Naive thymus-derived CD4-positive, alpha-beta T cell (primary cell): ENCODE data around the gene STYXL1. TPM values are rescaled to one million over a fixed set of nuclear protein-coding genes. Genes with fewer than 3 reads are reported as not detected.
"Not testable (repeated sequence)": the region's sequence is repeated elsewhere in the genome, so short reads cannot be mapped to it uniquely, and the experiment has no call there.

Experiments used
- ATAC-seq: fragments of 150-1000 bp; cut with Tn5 transposase; 2 replicates; pipeline ENCODE4 v1.10.0; 2021; ENCODE audit warnings: mild to moderate bottlenecking, moderate library complexity
- CTCF ChIA-PET: fragments of 350-600 bp; sonication (Branson Sonifier 250); formaldehyde crosslinking; loops from one replicate; lab custom pipeline; 2021; ENCODE audit warnings: antibody characterized with exemption; lab: Charles Lee
- POLR2A ChIA-PET: fragments of 350-600 bp; sonication (Branson Sonifier 250); formaldehyde crosslinking; loops from one replicate; lab custom pipeline; 2021; ENCODE audit warnings: antibody characterized with exemption, inconsistent platforms; lab: Charles Lee
- DNase-seq, 9 donors: peaks; one replicate each; pipeline versions ENCODE4 v3.0.0 to v3.0.0-alpha.2; 2020 to 2022; ENCODE audit warnings: mixed read lengths in 1 of 9
- H3K27ac ChIP-seq: one replicate; pipeline ENCODE4 v1.7.0; 2013; ENCODE audit warnings: mild to moderate bottlenecking, low read depth, low read length, moderate library complexity
- H3K27me3 ChIP-seq, 2 donors: one replicate each; pipeline ENCODE4 v1.7.0; 2013; ENCODE audit warnings: low read length in 2 of 2, mild to moderate bottlenecking in 2 of 2, moderate library complexity in 2 of 2; ENCODE audit not compliant: control insufficient read depth in 2 of 2, insufficient read depth in 2 of 2
- H3K36me3 ChIP-seq, 3 experiments: 1 replicate in 2 of 3; 2 replicates in 1 of 3; pipeline ENCODE4 v1.7.0; 2013; ENCODE audit warnings: low read length in 3 of 3, mild to moderate bottlenecking in 3 of 3, moderate library complexity in 1 of 3; ENCODE audit not compliant: insufficient read depth in 3 of 3, control insufficient read depth in 2 of 3
- H3K4me1 ChIP-seq, 2 donors: one replicate each; pipeline ENCODE4 v1.7.0; 2013; ENCODE audit warnings: low read length in 2 of 2, mild to moderate bottlenecking in 2 of 2, moderate library complexity in 1 of 2; ENCODE audit not compliant: control insufficient read depth in 2 of 2, insufficient read depth in 2 of 2
- H3K4me3 ChIP-seq: 2 replicates; pipeline ENCODE4 v1.7.0; 2013; ENCODE audit warnings: mild to moderate bottlenecking, low read length
- H3K9me3 ChIP-seq, 3 experiments: 1 replicate in 2 of 3; 2 replicates in 1 of 3; pipeline ENCODE4 v1.7.0; 2013; ENCODE audit warnings: low read length in 3 of 3; ENCODE audit not compliant: control insufficient read depth in 2 of 3
- H3K27ac Mint-ChIP-seq, 9 donors: one replicate each; pipeline ENCODE4 v1.8.0; 2020 to 2022; ENCODE audit warnings: mixed read lengths in 9 of 9, mild to moderate bottlenecking in 8 of 9, moderate library complexity in 5 of 9, inconsistent platforms in 2 of 9
- H3K27me3 Mint-ChIP-seq, 5 donors: one replicate each; pipeline ENCODE4 v1.8.0; 2021 to 2022; ENCODE audit warnings: mixed read lengths in 5 of 5, mild to moderate bottlenecking in 1 of 5
- H3K36me3 Mint-ChIP-seq, 5 donors: one replicate each; pipeline ENCODE4 v1.8.0; 2020 to 2022; ENCODE audit warnings: mixed read lengths in 5 of 5, mild to moderate bottlenecking in 3 of 5, inconsistent platforms in 1 of 5
- H3K4me1 Mint-ChIP-seq, 7 donors: one replicate each; pipeline ENCODE4 v1.8.0; 2020 to 2022; ENCODE audit warnings: mixed read lengths in 7 of 7, mild to moderate bottlenecking in 3 of 7, inconsistent platforms in 1 of 7
- H3K4me3 Mint-ChIP-seq, 10 donors: one replicate each; pipeline ENCODE4 v1.8.0; 2020 to 2022; ENCODE audit warnings: mild to moderate bottlenecking in 10 of 10, mixed read lengths in 10 of 10, moderate library complexity in 6 of 10, inconsistent platforms in 2 of 10
- H3K9me3 Mint-ChIP-seq, 11 donors: one replicate each; pipeline ENCODE4 v1.8.0; 2020 to 2022; ENCODE audit warnings: mixed read lengths in 11 of 11, mild to moderate bottlenecking in 4 of 11, inconsistent platforms in 1 of 11, moderate library complexity in 1 of 11
- intact Hi-C, 2 donors: fragments of 100-400 bp; cut with micrococcal nuclease; formaldehyde crosslinking; loops; one replicate each; pipeline ENCODE4 v1.15.1; 2023
- polyA plus RNA-seq, 2 donors: library from polyadenylated mRNA; unstranded; fragments of 300-500 nt; fragmentation: Illumina TruSeq; gene quantifications; one replicate each; pipeline ENCODE4 v1.2.3, GENCODE V29; 2021
- total RNA-seq, 6 experiments: library from RNA in 5 of 6; stranded (reverse) in 5 of 6; gene quantifications; 1 replicate in 5 of 6; 2 replicates in 1 of 6; pipeline ENCODE4 v1.2.3 and lab custom pipeline; 2021 to 2026

STYXL1 gene, protein sequence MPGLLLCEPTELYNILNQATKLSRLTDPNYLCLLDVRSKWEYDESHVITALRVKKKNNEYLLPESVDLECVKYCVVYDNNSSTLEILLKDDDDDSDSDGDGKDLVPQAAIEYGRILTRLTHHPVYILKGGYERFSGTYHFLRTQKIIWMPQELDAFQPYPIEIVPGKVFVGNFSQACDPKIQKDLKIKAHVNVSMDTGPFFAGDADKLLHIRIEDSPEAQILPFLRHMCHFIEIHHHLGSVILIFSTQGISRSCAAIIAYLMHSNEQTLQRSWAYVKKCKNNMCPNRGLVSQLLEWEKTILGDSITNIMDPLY
- total RNA-seq (10 to 100 TPM; 11.3 to 31.7 (median 20.0) TPM), polyA plus RNA-seq (10 to 100 TPM; 36.7 to 45.5 TPM), total RNA-seq (lab: John Stamatoyannopoulos, UW) (10.6 reads per million, percentile 37 among the genes with 10 or more reads in this experiment)

DNA sequence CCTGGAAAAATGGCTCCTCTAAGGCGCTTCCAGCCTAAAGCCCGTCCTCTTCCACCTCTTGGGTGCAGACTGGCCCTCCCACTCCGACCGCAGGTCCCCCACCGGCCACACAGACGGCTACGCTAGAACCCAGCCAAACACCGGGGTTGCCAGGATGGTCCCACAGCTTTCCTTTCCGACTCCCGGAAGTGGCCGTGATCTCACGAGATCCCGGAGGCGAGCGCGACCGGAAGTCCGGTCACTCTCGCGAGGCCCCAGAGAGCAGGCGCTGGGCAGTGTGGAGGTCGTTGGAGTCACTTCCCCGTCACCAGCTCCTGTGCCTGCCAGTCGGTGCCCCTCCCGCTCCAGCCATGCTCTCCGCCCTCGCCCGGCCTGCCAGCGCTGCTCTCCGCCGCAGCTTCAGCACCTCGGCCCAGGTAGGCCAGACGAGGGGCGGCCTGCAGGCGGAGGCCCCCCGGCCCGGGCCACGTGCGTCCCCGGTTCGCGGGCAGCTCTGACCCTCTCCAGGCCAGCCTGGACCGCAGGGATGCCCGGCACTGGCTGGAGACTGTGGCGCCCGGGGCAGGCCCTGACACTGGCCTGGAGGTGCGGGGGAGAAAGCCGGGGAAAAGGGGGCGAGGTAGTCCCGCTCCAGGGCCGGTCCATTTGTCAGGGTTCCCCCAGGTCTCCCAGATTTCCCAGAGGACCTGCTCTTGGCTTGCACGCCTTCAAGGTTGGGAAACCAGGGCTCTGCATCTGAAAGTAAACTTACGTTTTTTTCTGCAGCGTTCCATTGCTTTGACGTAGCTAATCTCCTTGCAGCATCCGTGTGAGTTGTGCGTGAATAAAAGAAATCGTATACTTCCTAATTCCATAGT is at the start of gene STYXL1, which contains the start of gene MDH2:
Gene STYXL1, minus strand, starts transcription at position 190 of the 857 bp plus-strand sequence. CDS start 17,477 bp downstream, outside the sequence.
Gene MDH2, plus strand, starts transcription at position 296 of the 857 bp plus-strand sequence. Its CDS starts 55 bp downstream, at position 351.
- POLR2A ChIA-PET = interaction anchor here (0.7 to 2.0 kb wide), 11 partner anchors 10 to 975 kb away, joined by 3 to 9 read pairs (median 3); partner anchors contain the start of genes RHBDD2 and TMEM120A
- no peaks in the 10 kb centered on the region for H3K27me3 ChIP-seq
- ATAC-seq = peak; percentile 92
- Mint-ChIP-seq H3K36me3 (peaks cover 7 to 29% (median 20%) of the 10 kb centered on the region in 5 donors), H3K27ac (peak within 1 kb of the TSS; percentile 92 to 98 (median 97)), H3K4me3 (peak within 1 kb of the TSS; percentile 90 to 99 (median 97)), H3K9me3 (no peaks in the 10 kb centered on the region), H3K4me1 (peaks cover 36 to 70% (median 53%) of the 10 kb centered on the region in 7 donors), H3K27me3 (no peaks in the 10 kb centered on the region)
- peak; percentile 68 to 89 (median 76) for DNase-seq
- H3K27ac ChIP-seq = peak within 1 kb of the TSS; percentile 80
- no peaks in the 10 kb centered on the region for H3K9me3 ChIP-seq
- H3K4me1 ChIP-seq = peaks cover 7 to 17% of the 10 kb centered on the region in 2 donors
- CTCF ChIA-PET = no interaction called here
- peak within 1 kb of the TSS; percentile 95 for H3K4me3 ChIP-seq
- peaks cover 0 to 9% (median 0%) of the 10 kb centered on the region in 3 experiments for H3K36me3 ChIP-seq
- intact Hi-C loops = loop anchor here (1.0 to 5.0 kb wide), 9 partner anchors 39 to 1391 kb away; partner anchors contain the start of genes TMEM120A (in 2 of the 2), GTF2I (in 1 of the 2), HIP1 (in 1 of the 2) and POR (in 1 of the 2)

DNA sequence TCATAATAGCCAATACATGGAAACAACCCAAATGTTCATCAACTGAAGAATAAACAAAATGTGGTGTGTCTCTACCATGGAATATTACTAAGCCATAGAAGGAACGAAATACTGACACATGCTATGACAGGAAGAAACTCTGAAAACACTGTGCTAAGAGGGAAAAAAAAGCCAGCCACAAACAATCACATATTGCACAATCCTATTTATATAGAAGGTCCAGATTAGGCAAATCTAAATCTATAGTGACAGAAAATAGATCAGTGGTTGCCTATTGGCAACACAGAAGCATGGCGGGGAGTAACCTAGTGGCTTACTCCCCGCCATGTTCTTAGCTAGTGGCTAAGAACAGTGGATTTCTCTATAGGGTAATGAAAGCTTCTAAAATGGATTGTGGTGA is 48.1 kb upstream of the STYXL1 start:
- Mint-ChIP-seq H3K36me3 (peaks cover 0 to 4% (median 0%) of the 10 kb centered on the region in 5 donors), H3K9me3 (peaks cover 0 to 4% (median 0%) of the 10 kb centered on the region in 11 donors), H3K27ac (peak overlapping the region in 1 of 9 donors; percentile 26), H3K4me3 (no peak overlapping the region), H3K27me3 (no peaks in the 10 kb centered on the region), H3K4me1 (no peaks in the 10 kb centered on the region)
- H3K9me3 ChIP-seq = no peaks in the 10 kb centered on the region
- H3K27me3 ChIP-seq = no peaks in the 10 kb centered on the region
- intact Hi-C loops = no loop called here
- H3K4me3 ChIP-seq = no peak overlapping the region
- DNase-seq = no peak
- no peaks in the 10 kb centered on the region for H3K36me3 ChIP-seq
- no peak for ATAC-seq
- H3K27ac ChIP-seq = no peak overlapping the region
- ChIA-PET POLR2A (interaction anchor here (0.9 kb wide), 1 partner anchor 48 kb away, joined by 3 read pairs; the partner anchor contains the start of genes MDH2 and STYXL1), CTCF (no interaction called here)
- no peaks in the 10 kb centered on the region for H3K4me1 ChIP-seq

DNA sequence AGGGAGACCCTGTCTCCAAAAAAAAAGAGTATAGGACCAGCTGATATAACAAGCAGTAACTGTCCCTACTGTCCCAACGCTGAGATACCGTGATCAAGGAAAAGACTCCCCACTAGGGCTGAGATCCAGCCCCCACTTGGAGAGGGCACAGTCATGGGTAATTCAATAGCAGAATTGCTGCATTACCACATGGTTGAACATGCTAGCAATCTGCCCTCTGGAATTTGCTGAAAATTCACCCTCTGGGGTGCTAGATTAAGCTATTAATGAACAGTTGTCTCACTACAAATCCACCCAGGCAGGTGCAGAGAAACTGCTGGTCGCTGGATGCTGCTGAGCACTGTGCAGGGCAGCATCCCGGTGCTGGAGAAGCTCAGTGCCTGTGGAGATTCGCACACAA is 46.5 kb upstream of the STYXL1 start:
- H3K9me3 ChIP-seq, H3K9me3 Mint-ChIP-seq, H3K27ac ChIP-seq, DNase-seq, H3K36me3 ChIP-seq, H3K4me1 Mint-ChIP-seq, H3K36me3 Mint-ChIP-seq, H3K4me3 ChIP-seq, H3K27ac Mint-ChIP-seq, POLR2A ChIA-PET, CTCF ChIA-PET, H3K4me3 Mint-ChIP-seq, H3K27me3 ChIP-seq, H3K27me3 Mint-ChIP-seq, H3K4me1 ChIP-seq, intact Hi-C loops, ATAC-seq: not testable (repeated sequence)

DNA sequence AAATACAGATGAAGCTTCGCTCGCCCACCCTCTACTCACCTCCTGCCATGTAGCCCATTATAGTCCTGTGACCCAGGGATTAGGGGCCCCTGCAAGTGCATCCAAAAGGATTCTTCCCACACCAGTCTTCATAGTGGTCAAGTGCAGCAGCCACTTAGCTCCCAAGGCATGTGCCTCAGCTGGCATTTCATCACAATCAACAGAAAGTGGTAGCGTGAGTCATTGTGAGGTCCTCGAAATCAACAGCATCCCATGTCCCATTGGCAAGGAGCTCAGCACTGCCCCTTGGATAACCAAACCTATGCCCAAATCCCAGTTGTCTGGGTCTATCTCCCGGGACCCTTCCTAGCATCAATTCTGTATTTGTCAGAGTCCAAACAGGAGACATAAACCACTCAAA is 45.7 kb upstream of the STYXL1 start:
- intact Hi-C loops, H3K27me3 ChIP-seq, H3K36me3 ChIP-seq, DNase-seq, H3K9me3 Mint-ChIP-seq, H3K27ac Mint-ChIP-seq, H3K4me3 ChIP-seq, H3K4me1 ChIP-seq, ATAC-seq, H3K27me3 Mint-ChIP-seq, H3K36me3 Mint-ChIP-seq, POLR2A ChIA-PET, H3K9me3 ChIP-seq, H3K4me1 Mint-ChIP-seq, H3K27ac ChIP-seq, H3K4me3 Mint-ChIP-seq: not testable (repeated sequence)
- CTCF ChIA-PET = interaction anchor here (0.6 kb wide), 1 partner anchor 83 kb away, joined by 3 read pairs; no protein-coding TSS in a partner anchor

DNA sequence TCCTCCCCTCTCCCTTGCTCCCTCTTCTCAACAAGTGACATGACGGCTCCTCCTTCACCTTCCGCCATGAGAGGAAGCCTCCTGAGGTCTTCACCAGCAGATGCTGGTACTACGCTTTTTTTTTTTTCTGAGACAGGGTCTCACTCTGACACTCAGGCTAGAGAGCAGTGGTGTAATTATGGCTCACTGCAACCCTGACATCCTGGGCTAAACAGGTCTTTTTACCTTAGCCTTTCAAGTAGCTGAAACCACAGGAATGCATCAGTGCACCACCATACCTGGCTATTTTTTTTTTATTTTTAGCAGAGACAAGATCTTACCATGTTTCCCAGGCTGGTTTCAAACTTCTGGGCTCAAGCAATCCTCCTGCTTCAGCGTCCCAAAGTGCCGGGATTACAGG is 43.7 kb upstream of the STYXL1 start:
- DNase-seq (no peak), ATAC-seq (no peak)
- Histone ChIP-seq H3K27ac (no peak overlapping the region), H3K36me3 (no peaks in the 10 kb centered on the region), H3K4me3 (no peak overlapping the region), H3K9me3 (no peaks in the 10 kb centered on the region), H3K4me1 (no peaks in the 10 kb centered on the region), H3K27me3 (no peaks in the 10 kb centered on the region)
- intact Hi-C loops = no loop called here
- POLR2A ChIA-PET = no interaction called here
- no peaks in the 10 kb centered on the region for H3K4me1 Mint-ChIP-seq
- peaks cover 0 to 4% (median 0%) of the 10 kb centered on the region in 5 donors for H3K36me3 Mint-ChIP-seq
- H3K9me3 Mint-ChIP-seq = peaks cover 0 to 4% (median 0%) of the 10 kb centered on the region in 11 donors
- no peak overlapping the region for H3K27ac Mint-ChIP-seq
- CTCF ChIA-PET = no interaction called here
- no peak overlapping the region for H3K4me3 Mint-ChIP-seq
- H3K27me3 Mint-ChIP-seq = peaks cover 0 to 7% (median 0%) of the 10 kb centered on the region in 5 donors

DNA sequence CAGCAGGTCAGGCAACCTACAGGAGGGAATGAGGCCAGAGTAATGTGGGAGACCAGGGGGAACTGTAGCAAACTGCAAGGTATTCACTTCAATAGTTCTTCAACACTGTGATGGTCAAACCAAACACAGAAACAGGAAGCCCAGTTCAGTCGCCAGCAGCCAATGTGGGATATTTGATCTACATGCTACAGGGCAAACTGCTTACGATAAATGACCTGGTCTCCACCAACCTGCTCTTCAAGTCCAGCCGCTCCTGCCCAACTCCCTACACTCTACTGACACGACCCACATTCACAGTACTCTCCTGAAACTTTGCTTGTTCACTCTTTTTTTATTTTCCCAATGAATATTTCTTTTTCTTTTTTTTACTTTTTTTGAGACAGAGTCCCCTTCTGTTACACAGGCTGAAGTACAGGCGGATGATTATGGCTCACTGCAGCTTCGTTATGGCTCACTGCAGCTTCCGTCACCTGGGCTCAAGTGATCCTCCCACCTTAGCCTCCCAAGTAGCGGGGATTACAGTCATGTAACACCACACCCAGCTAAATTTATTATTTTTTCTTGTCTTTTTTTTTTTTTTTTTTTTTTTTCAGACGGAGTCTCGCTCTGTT is 42.2 kb upstream of the STYXL1 start:
- peaks cover 0 to 4% (median 0%) of the 10 kb centered on the region in 5 donors for H3K36me3 Mint-ChIP-seq
- ATAC-seq (no peak), DNase-seq (no peak)
- Histone ChIP-seq H3K27me3 (no peaks in the 10 kb centered on the region), H3K27ac (no peak overlapping the region), H3K4me3 (no peak overlapping the region), H3K9me3 (no peaks in the 10 kb centered on the region), H3K36me3 (no peaks in the 10 kb centered on the region), H3K4me1 (no peaks in the 10 kb centered on the region)
- peaks cover 0 to 4% (median 0%) of the 10 kb centered on the region in 11 donors for H3K9me3 Mint-ChIP-seq
- H3K4me3 Mint-ChIP-seq = no peak overlapping the region
- intact Hi-C loops = no loop called here
- H3K4me1 Mint-ChIP-seq = no peaks in the 10 kb centered on the region
- CTCF ChIA-PET = interaction anchor here (0.6 kb wide), 1 partner anchor 1049 kb away, joined by 5 read pairs; no protein-coding TSS in a partner anchor
- H3K27ac Mint-ChIP-seq = no peak overlapping the region
- peaks cover 0 to 7% (median 0%) of the 10 kb centered on the region in 5 donors for H3K27me3 Mint-ChIP-seq
- POLR2A ChIA-PET = no interaction called here
